ENCODE results near the gene TBCK. TPM values are rescaled to one million over a fixed set of nuclear protein-coding genes. Genes with fewer than 3 reads are reported as not detected.

The TBCK gene
- total RNA-seq, 1 donor from 2014 or later: 47.6 TPM

GRCh38 chr4:106109929-106110328 is 206.1 kb downstream of the TBCK start:
- Mint-ChIP-seq H3K36me3 (ENCODE audit: low read depth) (peaks cover 94% of the 10 kb centered on the region), H3K4me1 (no peaks in the 10 kb centered on the region), H3K27me3 (ENCODE audit: low read depth) (no peaks in the 10 kb centered on the region), H3K9me3 (peaks cover 51% of the 10 kb centered on the region), H3K4me3 (no peak overlapping the region), H3K27ac (ENCODE audit: unreplicated experiment) (no peak overlapping the region)
- no peak for TF ChIP-seq CTCF (conservative IDR thresholded peaks at IDR 0.05)
- no peak for DNase-seq (ENCODE audit: low read depth, low spot score)

GRCh38 chr4:106105697-106106096 is 210.3 kb downstream of the TBCK start:
- Mint-ChIP-seq H3K27ac (ENCODE audit: unreplicated experiment) (no peak overlapping the region), H3K4me3 (no peak overlapping the region), H3K9me3 (peaks cover 33% of the 10 kb centered on the region), H3K4me1 (no peaks in the 10 kb centered on the region), H3K27me3 (ENCODE audit: low read depth) (no peaks in the 10 kb centered on the region), H3K36me3 (ENCODE audit: low read depth) (peaks cover 69% of the 10 kb centered on the region)
- DNase-seq (ENCODE audit: low read depth, low spot score): no peak
- no peak for TF ChIP-seq CTCF (conservative IDR thresholded peaks at IDR 0.05)

- DNase-seq (ENCODE audit: low read depth, low spot score): no peak
- Mint-ChIP-seq H3K36me3 (ENCODE audit: low read depth) (peaks cover 55% of the 10 kb centered on the region), H3K4me1 (no peaks in the 10 kb centered on the region), H3K9me3 (peaks cover 26% of the 10 kb centered on the region), H3K27ac (ENCODE audit: unreplicated experiment) (no peak overlapping the region), H3K4me3 (no peak overlapping the region), H3K27me3 (ENCODE audit: low read depth) (no peaks in the 10 kb centered on the region)
- no peak for TF ChIP-seq CTCF (conservative IDR thresholded peaks at IDR 0.05)
These were observed 211.7 kb downstream of the TBCK start for GRCh38 chr4:106104276-106104675.

GRCh38 chr4:106096454-106096853 is 219.6 kb downstream of the TBCK start:
- no peak overlapping the region for H3K27ac Mint-ChIP-seq (ENCODE audit: unreplicated experiment)
- no peak for DNase-seq (ENCODE audit: low read depth, low spot score)

GRCh38 chr4:106095408-106095807 is 220.6 kb downstream of the TBCK start:
- no peak overlapping the region for H3K4me3 Mint-ChIP-seq
- H3K27ac Mint-ChIP-seq (ENCODE audit: unreplicated experiment): no peak overlapping the region
- peaks cover 25% of the 10 kb centered on the region for H3K36me3 Mint-ChIP-seq (ENCODE audit: low read depth)
- DNase-seq (ENCODE audit: low read depth, low spot score): no peak
- no peaks in the 10 kb centered on the region for H3K27me3 Mint-ChIP-seq (ENCODE audit: low read depth)
- no peaks in the 10 kb centered on the region for H3K4me1 Mint-ChIP-seq
- TF ChIP-seq CTCF (conservative IDR thresholded peaks at IDR 0.05): no peak
- peaks cover 7% of the 10 kb centered on the region for H3K9me3 Mint-ChIP-seq

More at GRCh38 chr4:106096454-106096853, 219.6 kb downstream of the TBCK start:
- TF ChIP-seq CTCF (conservative IDR thresholded peaks at IDR 0.05): no peak
- Mint-ChIP-seq H3K36me3 (ENCODE audit: low read depth) (peaks cover 15% of the 10 kb centered on the region), H3K9me3 (peaks cover under 1% of the 10 kb centered on the region), H3K27me3 (ENCODE audit: low read depth) (no peaks in the 10 kb centered on the region), H3K4me3 (no peak overlapping the region), H3K4me1 (no peaks in the 10 kb centered on the region)

Data from neural crest cell (in vitro differentiated cells).